HCT116 (cell line): Measurements from ENCODE around the gene TMEM240. TPM values are rescaled to one million over a fixed set of nuclear protein-coding genes. Genes with fewer than 3 reads are reported as not detected.
A peak's percentile ranks its signal among the peaks of the same experiment; 100 is the strongest.

Experiments
- ATAC-seq: fragments of 200-7000 bp; cut with Tn5 transposase; 2 replicates; pipeline ENCODE4 v1.9.1; 2020; ENCODE audit warnings: mild to moderate bottlenecking, moderate library complexity
- BruUV-seq: library from RNA; stranded (reverse); fragments of 400-500 nt; replicated peaks from 2 replicates; lab custom pipeline; 2021; lab: Mats Ljungman, UMichigan
- CTCF ChIA-PET: fragments of 300-600 bp; sonication (Branson Sonifier 250); formaldehyde crosslinking; loops from one replicate; lab custom pipeline; 2021; ENCODE audit warnings: antibody characterized with exemption; lab: Charles Lee
- POLR2A ChIA-PET: fragments of 300-600, 350-600 bp; sonication (Branson Sonifier 250); formaldehyde crosslinking; loops from one replicate; lab custom pipeline; 2021; ENCODE audit warnings: antibody characterized with exemption; lab: Charles Lee
- RAD21 ChIA-PET, 2 experiments: fragments of 300-600 bp; sonication (Branson Sonifier 250); formaldehyde crosslinking; loops; one replicate each; lab custom pipeline; 2023; ENCODE audit warnings: low total read pairs in 2 of 2; ENCODE audit not compliant: uncharacterized antibody in 2 of 2, unreplicated experiment in 2 of 2, low non-redundant PET in 1 of 2; lab: Charles Lee
- DNase-seq: peaks from one replicate; pipeline ENCODE4 v3.0.0-alpha.2; 2010; ENCODE audit warnings: low read depth, low spot score
- H2AFZ ChIP-seq: fragments of 200-600 bp; shearing (Covaris generic), sonication (generic); 2 replicates; pipeline ENCODE4 v1.6.1; 2017; ENCODE audit warnings: low read depth, mixed run types, mixed read lengths, antibody characterized with exemption, low read length; ENCODE audit not compliant: poor library complexity, severe bottlenecking
- H3K27ac ChIP-seq: 2 replicates; pipeline ENCODE4 v1.5.1; 2012; ENCODE audit warnings: low read depth, low read length
- H3K27me3 ChIP-seq: fragments of 200-600 bp; sonication (generic); 2 replicates; pipeline ENCODE4 v1.6.1; 2016; ENCODE audit warnings: mixed run types, low read length, mixed read lengths; ENCODE audit not compliant: insufficient read depth
- H3K36me3 ChIP-seq, 2 experiments: fragments of 200-500 bp in 1 of 2; fragments of 200-600 bp in 1 of 2; sonication (Bioruptor generic) in 1 of 2; sonication (generic) in 1 of 2; 2 replicates each; pipeline versions ENCODE4 v1.5.1 to v1.6.1; 2014 to 2016; ENCODE audit warnings: low read length in 2 of 2, inconsistent platforms in 1 of 2, mixed read lengths in 1 of 2, mixed run types in 1 of 2; ENCODE audit not compliant: insufficient read depth in 2 of 2, control insufficient read depth in 1 of 2
- H3K4me1 ChIP-seq, 2 experiments: fragments of 200-600 bp in 1 of 2; sonication (generic) in 1 of 2; 2 replicates each; pipeline versions ENCODE4 v1.5.1 to v1.6.1; 2012 to 2017; ENCODE audit warnings: low read length in 2 of 2, inconsistent platforms in 1 of 2, mild to moderate bottlenecking in 1 of 2, mixed read lengths in 1 of 2, mixed run types in 1 of 2, moderate library complexity in 1 of 2; ENCODE audit not compliant: insufficient read depth in 2 of 2, control insufficient read depth in 1 of 2
- H3K4me2 ChIP-seq: fragments of 200-600 bp; sonication (generic); 2 replicates; pipeline ENCODE4 v1.6.1; 2017; ENCODE audit warnings: mixed run types, low read length, mixed read lengths
- H3K4me3 ChIP-seq, 2 experiments: fragments of 200-600 bp in 1 of 2; sonication (generic) in 1 of 2; replicated peaks in 1 of 2; 2 replicates each; pipeline ENCODE4 v1.5.1; 2011 to 2016; ENCODE audit warnings: low read length in 2 of 2, control low read depth in 1 of 2, low read depth in 1 of 2, mild to moderate bottlenecking in 1 of 2, mixed read lengths in 1 of 2, mixed run types in 1 of 2
- H3K79me2 ChIP-seq: fragments of 200-600 bp; sonication (generic); 2 replicates; pipeline ENCODE4 v1.6.1; 2017; ENCODE audit warnings: mild to moderate bottlenecking, mixed run types, low read length, moderate library complexity, mixed read lengths; ENCODE audit not compliant: insufficient read depth
- H3K9ac ChIP-seq: fragments of 200-600 bp; sonication (generic); 2 replicates; pipeline ENCODE4 v1.6.1; 2016; ENCODE audit warnings: low read length, mixed read lengths
- H3K9me2 ChIP-seq: fragments of 200-600 bp; sonication (generic), shearing (Covaris generic); 2 replicates; pipeline ENCODE4 v1.6.1; 2017; ENCODE audit warnings: mixed run types, mild to moderate bottlenecking, moderate library complexity; ENCODE audit not compliant: insufficient read depth
- H3K9me3 ChIP-seq, 2 experiments: fragments of 200-500 bp in 1 of 2; fragments of 200-600 bp in 1 of 2; sonication (Bioruptor generic) in 1 of 2; sonication (generic) in 1 of 2; 2 replicates each; pipeline ENCODE4 v1.6.1; 2014 to 2017; ENCODE audit warnings: low read length in 2 of 2, mixed read lengths in 2 of 2, inconsistent platforms in 1 of 2, low read depth in 1 of 2, mild to moderate bottlenecking in 1 of 2, mixed run types in 1 of 2, moderate library complexity in 1 of 2; ENCODE audit not compliant: control insufficient read depth in 1 of 2, insufficient read depth in 1 of 2
- H4K20me1 ChIP-seq: fragments of 200-600 bp; sonication (generic), shearing (Covaris generic); 2 replicates; pipeline ENCODE4 v1.6.1; 2017; ENCODE audit warnings: mixed run types, mild to moderate bottlenecking, moderate library complexity; ENCODE audit not compliant: insufficient read depth
- ELF1 ChIP-seq: IDR thresholded peaks from 2 replicates; pipeline ENCODE4 v1.6.1; 2012; ENCODE audit warnings: low read depth, borderline replicate concordance
- EZH2 ChIP-seq: fragments of 200-600 bp; sonication (generic); IDR thresholded peaks from 2 replicates; pipeline ENCODE4 v1.6.1; 2017; ENCODE audit warnings: antibody characterized with exemption, mixed run types
- JUND ChIP-seq: IDR thresholded peaks from 2 replicates; pipeline ENCODE4 v1.6.1; 2012
- RAD21 ChIP-seq: IDR thresholded peaks from 2 replicates; pipeline ENCODE4 v1.6.1; 2012; ENCODE audit warnings: low read depth, mild to moderate bottlenecking
- SIN3A ChIP-seq: IDR thresholded peaks from 2 replicates; pipeline ENCODE4 v1.6.1; 2012; ENCODE audit warnings: low read depth
- SRF ChIP-seq: IDR thresholded peaks from 2 replicates; pipeline ENCODE4 v1.6.1; 2012; ENCODE audit warnings: low read depth
- ZBTB33 ChIP-seq: IDR thresholded peaks from 2 replicates; pipeline ENCODE4 v1.6.1; 2011; ENCODE audit warnings: mild to moderate bottlenecking, low read length, moderate library complexity; ENCODE audit not compliant: insufficient replicate concordance; ENCODE audit errors: extremely low read depth
- ZFX ChIP-seq: fragments of 450-650 bp; IDR thresholded peaks from 2 replicates; pipeline ENCODE4 v1.6.1; 2017
- ZNF274 ChIP-seq: fragments of 200-500 bp; sonication (Bioruptor generic); IDR thresholded peaks from 2 replicates; pipeline ENCODE4 v1.6.1; 2014; ENCODE audit warnings: mild to moderate bottlenecking, low read depth, low read length, inconsistent platforms
- intact Hi-C: fragments of 100-400 bp; cut with micrococcal nuclease; formaldehyde crosslinking; loops from 2 replicates; pipeline ENCODE4 v1.10.0; 2022
- total RNA-seq: library from RNA; stranded (reverse); gene quantifications from one replicate; pipeline ENCODE4 v1.2.1, GENCODE V29; 2021; ENCODE audit not compliant: unreplicated experiment
- TF ChIP-seq, protein P1 (sequence below), 3 experiments: fragments of 200-600 bp in 1 of 3; sonication (generic) in 1 of 3; IDR thresholded peaks in 2 of 3; conservative IDR thresholded peaks in 1 of 3; 2 replicates each; pipeline ENCODE4 v1.5.1; 2012 to 2017; ENCODE audit warnings: low read depth in 2 of 3, low read length in 2 of 3, antibody characterized with exemption in 1 of 3, borderline replicate concordance in 1 of 3, control low read depth in 1 of 3, mild to moderate bottlenecking in 1 of 3, mixed read lengths in 1 of 3, mixed run types in 1 of 3, moderate library complexity in 1 of 3; ENCODE audit not compliant: insufficient read depth in 1 of 3

The TMEM240 gene
- total RNA-seq, 1 experiment from 2014 or later, result 2.3 TPM

DNA sequence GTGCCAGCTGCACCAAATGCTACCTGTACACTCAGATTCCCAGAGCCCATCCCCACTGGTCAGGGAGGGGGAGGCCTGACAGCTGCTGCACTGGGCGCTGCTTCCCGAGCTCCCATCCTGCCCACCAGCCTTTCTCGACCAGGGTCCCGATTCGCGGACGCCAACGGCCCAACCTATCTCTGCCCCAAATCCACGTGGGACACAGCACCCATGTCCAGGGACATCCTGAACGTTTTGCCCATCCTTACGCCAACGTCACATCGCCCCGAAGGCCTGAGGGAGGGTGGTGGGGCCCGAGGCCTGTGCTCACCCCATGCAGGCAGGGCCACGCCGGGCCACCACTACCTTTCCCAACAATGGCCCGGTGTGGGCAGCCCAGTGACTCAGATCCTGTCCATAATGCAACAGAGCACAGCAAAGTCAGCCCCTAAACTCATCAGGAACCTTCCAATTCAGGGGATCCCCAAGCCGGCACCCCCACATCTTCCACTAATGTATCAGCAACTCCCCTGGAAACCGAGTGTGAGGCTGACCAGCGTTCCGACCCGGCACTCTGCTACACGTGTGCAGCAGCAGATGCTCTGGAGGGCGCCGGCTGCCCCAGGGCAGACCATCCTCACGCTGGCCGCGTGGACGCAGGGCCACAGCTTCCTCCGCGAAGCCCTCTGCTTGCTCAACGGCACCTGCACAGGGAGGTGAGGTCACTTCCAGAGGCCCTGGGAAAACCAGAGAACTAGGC, 11.3 kb upstream of the TMEM240 start:
- Histone ChIP-seq H3K4me2 (no peak overlapping the region), H3K27me3 (no peaks in the 10 kb centered on the region)
- intact Hi-C loops, result no loop called here
- TF ChIP-seq ELF1 (no peak), SIN3A (no peak), JUND (no peak)
- TF ChIP-seq, protein P1, sequence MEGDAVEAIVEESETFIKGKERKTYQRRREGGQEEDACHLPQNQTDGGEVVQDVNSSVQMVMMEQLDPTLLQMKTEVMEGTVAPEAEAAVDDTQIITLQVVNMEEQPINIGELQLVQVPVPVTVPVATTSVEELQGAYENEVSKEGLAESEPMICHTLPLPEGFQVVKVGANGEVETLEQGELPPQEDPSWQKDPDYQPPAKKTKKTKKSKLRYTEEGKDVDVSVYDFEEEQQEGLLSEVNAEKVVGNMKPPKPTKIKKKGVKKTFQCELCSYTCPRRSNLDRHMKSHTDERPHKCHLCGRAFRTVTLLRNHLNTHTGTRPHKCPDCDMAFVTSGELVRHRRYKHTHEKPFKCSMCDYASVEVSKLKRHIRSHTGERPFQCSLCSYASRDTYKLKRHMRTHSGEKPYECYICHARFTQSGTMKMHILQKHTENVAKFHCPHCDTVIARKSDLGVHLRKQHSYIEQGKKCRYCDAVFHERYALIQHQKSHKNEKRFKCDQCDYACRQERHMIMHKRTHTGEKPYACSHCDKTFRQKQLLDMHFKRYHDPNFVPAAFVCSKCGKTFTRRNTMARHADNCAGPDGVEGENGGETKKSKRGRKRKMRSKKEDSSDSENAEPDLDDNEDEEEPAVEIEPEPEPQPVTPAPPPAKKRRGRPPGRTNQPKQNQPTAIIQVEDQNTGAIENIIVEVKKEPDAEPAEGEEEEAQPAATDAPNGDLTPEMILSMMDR (IDR thresholded peaks at IDR 0.05 in 2 of 3, conservative IDR thresholded peaks at IDR 0.05 in 1 of 3; ENCODE audit: borderline replicate concordance in 1 of 3, insufficient read depth in 1 of 3, low read depth in 2 of 3, low read length in 2 of 3), result no peak
- TF ChIP-seq, all 23 proteins: peak for 0
- H3K79me2 ChIP-seq, result peaks cover 30% of the 10 kb centered on the region; the same call in 1 of the 2 replicates
- H3K27ac ChIP-seq, result no peak overlapping the region
- H4K20me1 ChIP-seq, result no peaks in the 10 kb centered on the region
- no peak overlapping the region for H2AFZ ChIP-seq
- H3K36me3 ChIP-seq, result peaks cover 0 to under 1% of the 10 kb centered on the region in 2 experiments; a peak in 2 of 4 replicates
- BruUV-seq, result no TSS peak
- no peaks in the 10 kb centered on the region for H3K9me2 ChIP-seq
- no peak overlapping the region for H3K9ac ChIP-seq
- CTCF ChIA-PET, result no interaction called here
- RAD21 ChIA-PET, result no interaction called here
- no peak overlapping the region for H3K4me3 ChIP-seq
- ATAC-seq, result no peak
- no peak for DNase-seq
- peaks cover 0 to 10% of the 10 kb centered on the region in 2 experiments; a peak in 2 of 4 replicates for H3K4me1 ChIP-seq
- POLR2A ChIA-PET, result no interaction called here
- no peaks in the 10 kb centered on the region for H3K9me3 ChIP-seq

DNA sequence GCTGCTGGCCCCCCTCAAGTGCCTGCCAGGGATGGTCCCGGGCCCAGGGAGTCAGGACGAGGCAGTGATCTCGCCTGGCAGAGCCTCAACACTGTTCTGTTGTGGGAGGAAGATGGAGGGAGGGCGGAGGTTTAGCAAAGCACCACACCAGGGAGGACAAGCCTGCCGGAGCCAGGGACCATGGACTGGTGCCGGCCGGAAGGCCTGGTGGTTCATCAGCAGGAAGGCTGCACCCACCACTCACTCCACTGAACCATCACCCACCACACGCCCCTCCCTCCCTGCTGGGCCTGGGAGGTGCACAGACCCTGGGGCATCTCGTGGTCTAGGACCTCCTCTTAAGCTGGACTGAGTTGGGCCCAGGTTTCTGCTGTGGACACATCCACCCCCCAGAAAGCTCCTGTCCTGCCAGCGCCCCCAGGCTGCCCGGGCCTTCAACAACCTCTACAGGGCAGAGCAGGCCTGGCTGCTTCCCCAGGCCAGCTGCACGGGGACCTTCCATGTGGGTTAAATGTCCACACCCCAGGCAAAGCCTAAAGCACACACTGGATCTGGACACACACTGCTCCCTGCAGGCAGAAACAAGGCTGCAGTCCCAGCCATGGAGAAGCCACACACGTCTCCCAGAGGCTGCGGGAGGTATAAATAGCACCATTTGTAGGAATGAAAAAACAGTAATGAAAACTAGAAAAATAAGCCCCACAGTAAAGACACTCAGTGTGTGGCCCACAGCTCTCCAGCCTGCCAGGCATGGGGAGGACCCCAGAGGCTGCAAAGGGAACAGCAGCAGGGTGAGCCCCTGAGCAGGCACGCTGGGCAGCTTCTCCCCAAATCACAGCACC, 10.4 kb upstream of the TMEM240 start:
- ChIA-PET RAD21 (no interaction called here), CTCF (no interaction called here), POLR2A (no interaction called here)
- H3K27ac ChIP-seq, result no peak overlapping the region
- intact Hi-C loops, result no loop called here
- H3K9me2 ChIP-seq, result no peaks in the 10 kb centered on the region
- no TSS peak for BruUV-seq
- ATAC-seq, result peak; percentile 69
- no peak overlapping the region for H2AFZ ChIP-seq
- peaks cover 29% of the 10 kb centered on the region; the same call in 1 of the 2 replicates for H3K79me2 ChIP-seq
- H3K9ac ChIP-seq, result no peak overlapping the region
- H3K4me3 ChIP-seq, result no peak overlapping the region
- H3K9me3 ChIP-seq, result no peaks in the 10 kb centered on the region
- no peak overlapping the region for H3K4me2 ChIP-seq
- H3K36me3 ChIP-seq, result peaks cover 0 to 2% of the 10 kb centered on the region in 2 experiments; a peak in 1 of 4 replicates
- no peaks in the 10 kb centered on the region for H4K20me1 ChIP-seq
- H3K27me3 ChIP-seq, result no peaks in the 10 kb centered on the region
- no peak for DNase-seq
- H3K4me1 ChIP-seq, result peaks cover 0 to 10% of the 10 kb centered on the region in 2 experiments; a peak in 2 of 4 replicates
- no peak for TF ChIP-seq ZNF274
- peak; percentile 11; the same call in 1 of the 2 replicates for TF ChIP-seq RAD21
- no peak for TF ChIP-seq ZBTB33
- no peak for TF ChIP-seq SRF
- no peak for TF ChIP-seq EZH2
- no peak for TF ChIP-seq SIN3A
- TF ChIP-seq ZFX, result no peak
- TF ChIP-seq, protein P1 (IDR thresholded peaks at IDR 0.05 in 2 of 3, conservative IDR thresholded peaks at IDR 0.05 in 1 of 3; ENCODE audit: borderline replicate concordance in 1 of 3, insufficient read depth in 1 of 3, low read depth in 2 of 3, low read length in 2 of 3), result peak; percentile 8 to 61 (median 40); a peak in 4 of 6 replicates
